ENCODE results near the gene TTLL10. TPM values are rescaled to one million over a fixed set of nuclear protein-coding genes. Genes with fewer than 3 reads are reported as not detected.

Gene TTLL10
- total and polyA plus RNA-seq, 2 of the 4 experiments (the other 2 are of a cell fraction), result not detected

DNA sequence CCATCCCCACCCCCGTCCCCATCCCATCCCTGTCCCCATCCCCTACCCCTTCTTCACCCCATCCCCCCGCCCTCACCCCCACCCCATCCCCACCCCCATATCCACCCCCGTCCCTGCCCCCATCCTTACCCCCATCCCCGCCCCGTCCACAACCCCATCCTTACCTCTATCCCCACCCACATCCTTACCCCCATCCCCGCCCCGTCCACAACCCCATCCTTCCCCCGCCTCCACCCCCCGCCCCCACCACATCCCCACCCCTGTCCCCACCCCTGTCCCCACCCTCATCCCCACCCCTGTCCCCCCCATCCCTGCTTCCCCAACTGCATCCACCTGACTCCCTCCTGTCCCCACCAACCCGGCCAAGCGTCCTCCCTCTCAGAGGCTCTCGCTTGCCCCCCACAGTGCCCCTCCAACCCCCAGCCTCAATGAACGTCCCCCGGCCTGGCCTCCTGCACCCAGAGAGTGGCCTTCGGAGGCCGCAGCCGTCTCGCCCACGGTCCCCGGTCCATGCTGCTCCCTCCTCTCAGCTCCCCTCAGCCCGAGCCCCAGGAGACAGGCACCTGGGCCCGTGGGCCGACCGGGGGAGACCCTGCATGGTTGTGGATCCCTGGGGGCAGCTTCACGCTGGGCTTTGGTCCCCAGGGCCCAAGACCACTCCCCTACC lies 32.3 kb upstream of the TTLL10 start:
- Histone ChIP-seq H2AK5ac (ENCODE audit: low read depth, low read length) (no peak overlapping the region), H3K4ac (ENCODE audit: low read depth, low read length) (no peak overlapping the region), H3K4me2 (ENCODE audit: low read depth, low read length) (no peak overlapping the region), H3K9me1 (ENCODE audit: insufficient read depth, low read length) (no peaks in the 10 kb centered on the region), H3K23ac (ENCODE audit: low read depth, low read length) (no peak overlapping the region), H3K79me1 (ENCODE audit: low read depth in 1 of 2, low read length in 2 of 2) (no peaks in the 10 kb centered on the region), H4K91ac (ENCODE audit: insufficient read depth, low read depth, low read length) (no peak overlapping the region), H2BK15ac (ENCODE audit: low read depth, low read length) (no peak overlapping the region), H3K9ac (ENCODE audit: low read depth, low read length) (no peak overlapping the region), H4K8ac (ENCODE audit: low read depth in 2 of 2, low read length in 2 of 2) (no peak overlapping the region), H3K27me3 (ENCODE audit: control insufficient read depth, insufficient read depth, low read length) (peaks cover 25% of the 10 kb centered on the region), H4K20me1 (ENCODE audit: insufficient read depth, low read length) (no peaks in the 10 kb centered on the region), H3K36me3 (ENCODE audit: control insufficient read depth, insufficient read depth, low read length) (no peaks in the 10 kb centered on the region), H3K56ac (ENCODE audit: extremely low read depth, insufficient read depth, low read length) (no peak overlapping the region), H2BK120ac (ENCODE audit: low read depth, low read length) (no peak overlapping the region), H4K5ac (ENCODE audit: low read depth, low read length) (no peak overlapping the region), H3K4me3 (ENCODE audit: insufficient read depth, low read depth, low read length) (no peak overlapping the region), H2BK20ac (ENCODE audit: low read depth, low read length) (no peak overlapping the region), H2AFZ (replicated peaks; ENCODE audit: low read length, poor library complexity) (no peak overlapping the region), H3K27ac (ENCODE audit: insufficient read depth, low read length) (no peak overlapping the region), H3K18ac (ENCODE audit: low read depth, low read length) (no peak overlapping the region), H3K4me1 (ENCODE audit: control insufficient read depth, insufficient read depth, low read length) (no peaks in the 10 kb centered on the region), H3K14ac (replicated peaks; ENCODE audit: low read depth, low read length) (no peak overlapping the region), H2BK5ac (ENCODE audit: low read depth, low read length, poor library complexity, severe bottlenecking) (no peak overlapping the region), H2AK9ac (replicated peaks; ENCODE audit: low read depth, low read length, poor library complexity) (no peak overlapping the region), H3K9me3 (ENCODE audit: control insufficient read depth, insufficient read depth, low read length) (no peaks in the 10 kb centered on the region)
- TF ChIP-seq MXI1 (IDR thresholded peaks at IDR 0.05; ENCODE audit: borderline replicate concordance, low read depth, low read length), result no peak
- TF ChIP-seq CHD1 (IDR thresholded peaks at IDR 0.05; ENCODE audit: low read depth, low read length), result no peak
- no peak for TF ChIP-seq MAFK (IDR thresholded peaks at IDR 0.05; ENCODE audit: low read depth, low read length)
- no peak for TF ChIP-seq BHLHE40 (IDR thresholded peaks at IDR 0.05; ENCODE audit: low read depth, low read length)
- TF ChIP-seq, protein P1, sequence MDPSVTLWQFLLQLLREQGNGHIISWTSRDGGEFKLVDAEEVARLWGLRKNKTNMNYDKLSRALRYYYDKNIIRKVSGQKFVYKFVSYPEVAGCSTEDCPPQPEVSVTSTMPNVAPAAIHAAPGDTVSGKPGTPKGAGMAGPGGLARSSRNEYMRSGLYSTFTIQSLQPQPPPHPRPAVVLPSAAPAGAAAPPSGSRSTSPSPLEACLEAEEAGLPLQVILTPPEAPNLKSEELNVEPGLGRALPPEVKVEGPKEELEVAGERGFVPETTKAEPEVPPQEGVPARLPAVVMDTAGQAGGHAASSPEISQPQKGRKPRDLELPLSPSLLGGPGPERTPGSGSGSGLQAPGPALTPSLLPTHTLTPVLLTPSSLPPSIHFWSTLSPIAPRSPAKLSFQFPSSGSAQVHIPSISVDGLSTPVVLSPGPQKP (IDR thresholded peaks at IDR 0.05; ENCODE audit: borderline replicate concordance, low read depth, low read length), result no peak
- TF ChIP-seq MAZ (IDR thresholded peaks at IDR 0.05; ENCODE audit: borderline replicate concordance, low read depth, low read length), result no peak
- no peak for TF ChIP-seq RAD21 (IDR thresholded peaks at IDR 0.05; ENCODE audit: low read length)
- TF ChIP-seq FOS (IDR thresholded peaks at IDR 0.05; ENCODE audit: low read depth, low read length), result no peak
- TF ChIP-seq POLR2A (IDR thresholded peaks at IDR 0.05; ENCODE audit: low read depth, low read length), result no peak
- TF ChIP-seq NFE2L2 (IDR thresholded peaks at IDR 0.05; ENCODE audit: low read depth, low read length), result no peak
- TF ChIP-seq, protein P2, sequence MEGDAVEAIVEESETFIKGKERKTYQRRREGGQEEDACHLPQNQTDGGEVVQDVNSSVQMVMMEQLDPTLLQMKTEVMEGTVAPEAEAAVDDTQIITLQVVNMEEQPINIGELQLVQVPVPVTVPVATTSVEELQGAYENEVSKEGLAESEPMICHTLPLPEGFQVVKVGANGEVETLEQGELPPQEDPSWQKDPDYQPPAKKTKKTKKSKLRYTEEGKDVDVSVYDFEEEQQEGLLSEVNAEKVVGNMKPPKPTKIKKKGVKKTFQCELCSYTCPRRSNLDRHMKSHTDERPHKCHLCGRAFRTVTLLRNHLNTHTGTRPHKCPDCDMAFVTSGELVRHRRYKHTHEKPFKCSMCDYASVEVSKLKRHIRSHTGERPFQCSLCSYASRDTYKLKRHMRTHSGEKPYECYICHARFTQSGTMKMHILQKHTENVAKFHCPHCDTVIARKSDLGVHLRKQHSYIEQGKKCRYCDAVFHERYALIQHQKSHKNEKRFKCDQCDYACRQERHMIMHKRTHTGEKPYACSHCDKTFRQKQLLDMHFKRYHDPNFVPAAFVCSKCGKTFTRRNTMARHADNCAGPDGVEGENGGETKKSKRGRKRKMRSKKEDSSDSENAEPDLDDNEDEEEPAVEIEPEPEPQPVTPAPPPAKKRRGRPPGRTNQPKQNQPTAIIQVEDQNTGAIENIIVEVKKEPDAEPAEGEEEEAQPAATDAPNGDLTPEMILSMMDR (conservative IDR thresholded peaks at IDR 0.05; ENCODE audit: low read depth, low read length), result no peak
- no peak for TF ChIP-seq CEBPB (IDR thresholded peaks at IDR 0.05; ENCODE audit: low read depth, low read length)
- in situ Hi-C loops (cut with MboI; ENCODE audit: low sequenced_read_pairs), result no loop called here
- intact Hi-C loops (cut with micrococcal nuclease), result no loop called here
- ATAC-seq (ENCODE audit: low read depth) (no peak), DNase-seq (no peak)
- dilution Hi-C loops (cut with HindIII; ENCODE audit: low sequenced_read_pairs, unreplicated experiment), result no loop called here
- ChIA-PET CTCF (no interaction called here), POLR2A (ENCODE audit: unreplicated experiment) (no interaction called here)
- no TSS peak for BruUV-seq (replicated peaks)
- 30 to 100% methylated on average over 3 to 11 of the region's 25 CpGs for WGBS, 2 experiments (ENCODE audit: extremely low coverage in 2 of 2, insufficient read length in 1 of 2)
